WTC11 (cell line): ENCODE data around the gene FAM228A.

Experiments used
- CREM ChIP-seq: sonication (generic); formaldehyde crosslinking; IDR thresholded peaks from 2 replicates; pipeline ENCODE4 v1.8.1; 2022; ENCODE audit warnings: mild to moderate bottlenecking, missing genetic modification reagents, moderate library complexity
- ELF4 ChIP-seq: sonication (generic); formaldehyde crosslinking; IDR thresholded peaks from 2 replicates; pipeline ENCODE4 v1.8.1; 2022; ENCODE audit warnings: low read depth, mild to moderate bottlenecking, moderate library complexity, missing genetic modification reagents
- FOXJ3 ChIP-seq: sonication (generic); formaldehyde crosslinking; IDR thresholded peaks from 2 replicates; pipeline ENCODE4 v1.9.0; 2021; ENCODE audit warnings: missing genetic modification reagents, mild to moderate bottlenecking, borderline replicate concordance
- FOXP1 ChIP-seq: sonication (generic); formaldehyde crosslinking; IDR thresholded peaks from 2 replicates; pipeline ENCODE4 v1.8.0; 2022; ENCODE audit warnings: missing genetic modification reagents, mild to moderate bottlenecking, moderate library complexity, borderline replicate concordance
- GABPB1 ChIP-seq: sonication (generic); formaldehyde crosslinking; IDR thresholded peaks from 2 replicates; pipeline ENCODE4 v1.8.1; 2023; ENCODE audit warnings: mild to moderate bottlenecking, missing genetic modification reagents
- IRF2 ChIP-seq: sonication (generic); formaldehyde crosslinking; IDR thresholded peaks from 2 replicates; pipeline ENCODE4 v1.8.0; 2022; ENCODE audit warnings: low read depth, missing genetic modification reagents, borderline replicate concordance
- NR1H2 ChIP-seq: sonication (generic); formaldehyde crosslinking; IDR thresholded peaks from 2 replicates; pipeline ENCODE4 v1.9.0; 2021; ENCODE audit warnings: mild to moderate bottlenecking, moderate library complexity, missing genetic modification reagents
- RELA ChIP-seq: sonication (generic); formaldehyde crosslinking; IDR thresholded peaks from 2 replicates; pipeline ENCODE4 v1.8.1; 2022; ENCODE audit warnings: missing genetic modification reagents, mild to moderate bottlenecking, borderline replicate concordance
- TP53 ChIP-seq: sonication (generic); formaldehyde crosslinking; IDR thresholded peaks from 2 replicates; pipeline ENCODE4 v1.8.1; 2023; ENCODE audit warnings: mild to moderate bottlenecking, missing genetic modification reagents
- TF ChIP-seq, protein P1 (sequence below): fragments of 200-600 bp; IDR thresholded peaks from 2 replicates; pipeline ENCODE4 v1.8.0; 2022; ENCODE audit warnings: antibody characterized with exemption
- TF ChIP-seq, protein P2 (sequence below): sonication (generic); formaldehyde crosslinking; IDR thresholded peaks from 2 replicates; pipeline ENCODE4 v1.8.1; 2022; ENCODE audit warnings: mild to moderate bottlenecking, moderate library complexity, missing genetic modification reagents
- TF ChIP-seq, protein P3 (sequence below): sonication (generic); formaldehyde crosslinking; IDR thresholded peaks from 2 replicates; pipeline ENCODE4 v1.8.0; 2022; ENCODE audit warnings: mild to moderate bottlenecking, missing genetic modification reagents
- TF ChIP-seq, protein P4 (sequence below): sonication (generic); formaldehyde crosslinking; IDR thresholded peaks from 2 replicates; pipeline ENCODE4 v1.8.0; 2022; ENCODE audit warnings: mild to moderate bottlenecking, missing genetic modification reagents
- TF ChIP-seq, protein P5 (sequence below): sonication (generic); formaldehyde crosslinking; conservative IDR thresholded peaks from 2 replicates; pipeline ENCODE4 v1.8.1; 2023; ENCODE audit warnings: mild to moderate bottlenecking, low read depth, missing genetic modification reagents, moderate library complexity

DNA sequence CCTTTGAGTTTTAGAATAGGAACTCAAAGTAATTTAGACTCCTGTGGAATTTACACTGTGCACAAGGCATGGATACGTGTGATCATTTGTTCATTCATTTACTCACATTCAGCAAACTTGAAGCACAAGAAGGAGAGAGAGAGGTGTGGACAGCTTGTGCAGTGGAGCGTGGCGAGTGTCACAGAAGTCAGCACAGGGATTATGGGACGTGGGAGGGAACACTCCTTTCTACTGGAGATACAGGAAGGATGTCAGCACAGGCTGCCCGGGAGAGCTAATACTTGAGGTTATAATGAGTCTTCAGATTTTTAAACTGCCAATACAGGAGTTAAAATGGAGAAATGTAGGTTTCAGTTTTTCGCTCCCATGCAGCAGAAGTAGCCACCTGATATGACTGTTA is 7.0 kb downstream of the FAM228A start:
- TF ChIP-seq NR1H2 (no peak), RELA (CRISPR knock-in tag) (no peak), FOXP1 (CRISPR knock-in tag) (no peak), ELF4 (no peak), CREM (CRISPR knock-in tag) (no peak), TP53 (CRISPR knock-in tag) (no peak), FOXJ3 (CRISPR knock-in tag) (no peak), GABPB1 (no peak), IRF2 (CRISPR knock-in tag) (no peak)
- TF ChIP-seq, protein P1, sequence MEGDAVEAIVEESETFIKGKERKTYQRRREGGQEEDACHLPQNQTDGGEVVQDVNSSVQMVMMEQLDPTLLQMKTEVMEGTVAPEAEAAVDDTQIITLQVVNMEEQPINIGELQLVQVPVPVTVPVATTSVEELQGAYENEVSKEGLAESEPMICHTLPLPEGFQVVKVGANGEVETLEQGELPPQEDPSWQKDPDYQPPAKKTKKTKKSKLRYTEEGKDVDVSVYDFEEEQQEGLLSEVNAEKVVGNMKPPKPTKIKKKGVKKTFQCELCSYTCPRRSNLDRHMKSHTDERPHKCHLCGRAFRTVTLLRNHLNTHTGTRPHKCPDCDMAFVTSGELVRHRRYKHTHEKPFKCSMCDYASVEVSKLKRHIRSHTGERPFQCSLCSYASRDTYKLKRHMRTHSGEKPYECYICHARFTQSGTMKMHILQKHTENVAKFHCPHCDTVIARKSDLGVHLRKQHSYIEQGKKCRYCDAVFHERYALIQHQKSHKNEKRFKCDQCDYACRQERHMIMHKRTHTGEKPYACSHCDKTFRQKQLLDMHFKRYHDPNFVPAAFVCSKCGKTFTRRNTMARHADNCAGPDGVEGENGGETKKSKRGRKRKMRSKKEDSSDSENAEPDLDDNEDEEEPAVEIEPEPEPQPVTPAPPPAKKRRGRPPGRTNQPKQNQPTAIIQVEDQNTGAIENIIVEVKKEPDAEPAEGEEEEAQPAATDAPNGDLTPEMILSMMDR = no peak
- TF ChIP-seq, protein P2, sequence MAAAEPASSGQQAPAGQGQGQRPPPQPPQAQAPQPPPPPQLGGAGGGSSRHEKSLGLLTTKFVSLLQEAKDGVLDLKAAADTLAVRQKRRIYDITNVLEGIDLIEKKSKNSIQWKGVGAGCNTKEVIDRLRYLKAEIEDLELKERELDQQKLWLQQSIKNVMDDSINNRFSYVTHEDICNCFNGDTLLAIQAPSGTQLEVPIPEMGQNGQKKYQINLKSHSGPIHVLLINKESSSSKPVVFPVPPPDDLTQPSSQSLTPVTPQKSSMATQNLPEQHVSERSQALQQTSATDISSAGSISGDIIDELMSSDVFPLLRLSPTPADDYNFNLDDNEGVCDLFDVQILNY (CRISPR knock-in tag) = no peak
- TF ChIP-seq, protein P3, sequence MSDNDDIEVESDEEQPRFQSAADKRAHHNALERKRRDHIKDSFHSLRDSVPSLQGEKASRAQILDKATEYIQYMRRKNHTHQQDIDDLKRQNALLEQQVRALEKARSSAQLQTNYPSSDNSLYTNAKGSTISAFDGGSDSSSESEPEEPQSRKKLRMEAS (CRISPR knock-in tag) = no peak
- TF ChIP-seq, protein P4, sequence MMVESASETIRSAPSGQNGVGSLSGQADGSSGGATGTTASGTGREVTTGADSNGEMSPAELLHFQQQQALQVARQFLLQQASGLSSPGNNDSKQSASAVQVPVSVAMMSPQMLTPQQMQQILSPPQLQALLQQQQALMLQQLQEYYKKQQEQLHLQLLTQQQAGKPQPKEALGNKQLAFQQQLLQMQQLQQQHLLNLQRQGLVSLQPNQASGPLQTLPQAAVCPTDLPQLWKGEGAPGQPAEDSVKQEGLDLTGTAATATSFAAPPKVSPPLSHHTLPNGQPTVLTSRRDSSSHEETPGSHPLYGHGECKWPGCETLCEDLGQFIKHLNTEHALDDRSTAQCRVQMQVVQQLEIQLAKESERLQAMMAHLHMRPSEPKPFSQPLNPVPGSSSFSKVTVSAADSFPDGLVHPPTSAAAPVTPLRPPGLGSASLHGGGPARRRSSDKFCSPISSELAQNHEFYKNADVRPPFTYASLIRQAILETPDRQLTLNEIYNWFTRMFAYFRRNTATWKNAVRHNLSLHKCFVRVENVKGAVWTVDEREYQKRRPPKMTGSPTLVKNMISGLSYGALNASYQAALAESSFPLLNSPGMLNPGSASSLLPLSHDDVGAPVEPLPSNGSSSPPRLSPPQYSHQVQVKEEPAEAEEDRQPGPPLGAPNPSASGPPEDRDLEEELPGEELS (CRISPR knock-in tag) = no peak
- TF ChIP-seq, protein P5, sequence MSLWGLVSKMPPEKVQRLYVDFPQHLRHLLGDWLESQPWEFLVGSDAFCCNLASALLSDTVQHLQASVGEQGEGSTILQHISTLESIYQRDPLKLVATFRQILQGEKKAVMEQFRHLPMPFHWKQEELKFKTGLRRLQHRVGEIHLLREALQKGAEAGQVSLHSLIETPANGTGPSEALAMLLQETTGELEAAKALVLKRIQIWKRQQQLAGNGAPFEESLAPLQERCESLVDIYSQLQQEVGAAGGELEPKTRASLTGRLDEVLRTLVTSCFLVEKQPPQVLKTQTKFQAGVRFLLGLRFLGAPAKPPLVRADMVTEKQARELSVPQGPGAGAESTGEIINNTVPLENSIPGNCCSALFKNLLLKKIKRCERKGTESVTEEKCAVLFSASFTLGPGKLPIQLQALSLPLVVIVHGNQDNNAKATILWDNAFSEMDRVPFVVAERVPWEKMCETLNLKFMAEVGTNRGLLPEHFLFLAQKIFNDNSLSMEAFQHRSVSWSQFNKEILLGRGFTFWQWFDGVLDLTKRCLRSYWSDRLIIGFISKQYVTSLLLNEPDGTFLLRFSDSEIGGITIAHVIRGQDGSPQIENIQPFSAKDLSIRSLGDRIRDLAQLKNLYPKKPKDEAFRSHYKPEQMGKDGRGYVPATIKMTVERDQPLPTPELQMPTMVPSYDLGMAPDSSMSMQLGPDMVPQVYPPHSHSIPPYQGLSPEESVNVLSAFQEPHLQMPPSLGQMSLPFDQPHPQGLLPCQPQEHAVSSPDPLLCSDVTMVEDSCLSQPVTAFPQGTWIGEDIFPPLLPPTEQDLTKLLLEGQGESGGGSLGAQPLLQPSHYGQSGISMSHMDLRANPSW (CRISPR knock-in tag) = no peak
